HepG2 (cell line): ENCODE results near the gene MIA. TPM values are rescaled to one million over a fixed set of nuclear protein-coding genes. Genes with fewer than 3 reads are reported as not detected.

Source experiments
- ATAC-seq: fragments of 200-7000 bp; cut with Tn5 transposase; 3 replicates; pipeline ENCODE4 v1.9.1; 2020; ENCODE audit warnings: mild to moderate bottlenecking, moderate library complexity
- Bru-seq: library from RNA; stranded (reverse); fragments of 400-500 nt; gene quantifications from one replicate; lab custom pipeline; 2021; lab: Mats Ljungman, UMichigan
- BruChase-seq, 2 experiments: library from RNA; stranded (reverse); fragments of 400-500 nt; gene quantifications; one replicate each; lab custom pipeline; 2021; lab: Mats Ljungman, UMichigan
- BruUV-seq: library from RNA; stranded (reverse); fragments of 400-500 nt; replicated peaks from 2 replicates; lab custom pipeline; 2021; lab: Mats Ljungman, UMichigan
- CTCF ChIA-PET: fragments of 300-600 bp; formaldehyde crosslinking; extraction: SDS; loops from one replicate; lab custom pipeline; 2021; ENCODE audit warnings: low total read pairs, inconsistent platforms, low intra/inter-chr PET ratio; lab: Yijun Ruan, JAX
- POLR2A ChIA-PET: fragments of 350-600 bp; sonication (Branson Sonifier 250); formaldehyde crosslinking; loops from one replicate; lab custom pipeline; 2020; ENCODE audit warnings: antibody characterized with exemption, inconsistent platforms; lab: Yijun Ruan, JAX
- DNase-seq: peaks from one replicate; pipeline ENCODE4 v3.0.0-alpha.2; 2015; ENCODE audit warnings: low spot score
- FAIRE-seq: peaks from 3 replicates; lab custom pipeline; 2011; peaks lifted over from hg19 to GRCh38; lab: Jason Lieb, UNC
- H2AFZ ChIP-seq: one replicate; pipeline ENCODE4 v1.6.1; 2011; ENCODE audit warnings: low read length, inconsistent platforms
- H3K27ac ChIP-seq: fragments of 300-600 bp; 3 replicates; pipeline ENCODE4 v1.8.0; 2011; ENCODE audit warnings: mixed run types, mild to moderate bottlenecking, mixed read lengths, low read length, inconsistent platforms; ENCODE audit not compliant: insufficient read depth; ENCODE audit errors: extremely low read length
- H3K27me3 ChIP-seq, 2 experiments: fragments of 200-600 bp in 1 of 2; 2 replicates in 1 of 2; 3 replicates in 1 of 2; pipeline versions ENCODE4 v1.6.0 to v1.8.0; 2011; ENCODE audit warnings: low read length in 2 of 2, mild to moderate bottlenecking in 2 of 2, moderate library complexity in 2 of 2, inconsistent platforms in 1 of 2; ENCODE audit not compliant: insufficient read depth in 2 of 2, control insufficient read depth in 1 of 2
- H3K36me3 ChIP-seq, 2 experiments: fragments of 200-600 bp in 1 of 2; replicated peaks in 1 of 2; 2 replicates in 1 of 2; 3 replicates in 1 of 2; pipeline versions ENCODE4 v1.5.1 to v1.8.0; 2011; ENCODE audit warnings: low read length in 2 of 2, inconsistent platforms in 1 of 2; ENCODE audit not compliant: insufficient read depth in 2 of 2, control insufficient read depth in 1 of 2
- H3K4me1 ChIP-seq: 2 replicates; pipeline ENCODE4 v1.5.1; 2012; ENCODE audit warnings: low read length, inconsistent platforms; ENCODE audit not compliant: insufficient read depth
- H3K4me2 ChIP-seq: 2 replicates; pipeline ENCODE4 v1.6.0; 2011; ENCODE audit warnings: low read depth, low read length, inconsistent platforms
- H3K4me3 ChIP-seq, 3 experiments: fragments of 200-600 bp in 1 of 3; sonication (generic), shearing (Covaris generic) in 1 of 3; replicated peaks in 1 of 3; 2 replicates each; pipeline ENCODE4 v1.5.1; 2011 to 2016; ENCODE audit warnings: low read length in 3 of 3, inconsistent platforms in 2 of 3, low read depth in 2 of 3, mild to moderate bottlenecking in 2 of 3, control low read depth in 1 of 3, mixed read lengths in 1 of 3; ENCODE audit not compliant: insufficient read depth in 1 of 3
- H3K79me2 ChIP-seq: one replicate; pipeline ENCODE4 v1.6.1; 2011; ENCODE audit warnings: low read length, inconsistent platforms; ENCODE audit not compliant: insufficient read depth
- H3K9ac ChIP-seq: 2 replicates; pipeline ENCODE4 v1.6.0; 2011; ENCODE audit warnings: mild to moderate bottlenecking, low read depth, low read length, inconsistent platforms; ENCODE audit not compliant: insufficient read depth
- H3K9me3 ChIP-seq: 2 replicates; pipeline ENCODE4 v1.5.1; 2012; ENCODE audit warnings: mild to moderate bottlenecking, low read length
- H4K20me1 ChIP-seq: 2 replicates; pipeline ENCODE4 v1.6.0; 2011; ENCODE audit warnings: inconsistent platforms, mild to moderate bottlenecking, low read length, moderate library complexity; ENCODE audit not compliant: insufficient read depth
- MEF2D ChIP-seq: sonication (generic); formaldehyde crosslinking; IDR thresholded peaks from 2 replicates; pipeline ENCODE4 v1.5.1; 2020; ENCODE audit warnings: mild to moderate bottlenecking, missing genetic modification reagents
- ZNF629 ChIP-seq: sonication (generic); formaldehyde crosslinking; conservative IDR thresholded peaks from 2 replicates; pipeline ENCODE4 v1.5.0; 2020; ENCODE audit warnings: missing genetic modification reagents
- ZNF784 ChIP-seq: sonication (generic); formaldehyde crosslinking; IDR thresholded peaks from 2 replicates; pipeline ENCODE4 v1.5.1; 2020; ENCODE audit warnings: missing genetic modification reagents, mild to moderate bottlenecking, borderline replicate concordance
- WGBS: methylation state at CpG from one replicate; pipeline ENCODE4 v1.1.6; 2017; ENCODE audit warnings: low lambda C conversion rate; 5-methylcytosine and 5-hydroxymethylcytosine counted together
- in situ Hi-C: cut with HindIII; loops from 2 replicates; pipeline ENCODE4 v1.10.0; 2017; ENCODE audit warnings: low pct_unique_long_range_greater_than_20kb; ENCODE audit not compliant: extremely low pct_ligation_motif_present
- intact Hi-C: fragments of 100-400 bp; cut with micrococcal nuclease; formaldehyde crosslinking; loops from one replicate; pipeline ENCODE4 v1.10.0; 2022; ENCODE audit not compliant: unreplicated experiment
- long read RNA-seq, 2 experiments: library from RNA in 1 of 2; library from polyadenylated mRNA in 1 of 2; stranded (forward) in 1 of 2; unstranded in 1 of 2; transcript quantifications; one replicate each; pipeline ENCODE4 v2.0.0, GENCODE V29; 2019 to 2022
- polyA minus RNA-seq, 3 experiments: library from RNA; depleted of rRNA, polyadenylated mRNA; stranded (reverse); fragments of >200 nt; gene quantifications; 2 replicates each; pipeline ENCODE4 v1.2.3, GENCODE V29; 2011; ENCODE audit warnings: low replicate concordance in 1 of 3
- polyA plus RNA-seq, 8 experiments: library from polyadenylated mRNA; depleted of rRNA in 3 of 8; stranded (reverse) in 7 of 8; unstranded in 1 of 8; fragments of >200 nt; fragmentation: Illumina TruSeq in 4 of 8; extraction: Trizol in 4 of 8; gene quantifications; 2 replicates each; pipeline versions ENCODE4 v1.2.1 to v1.2.3, GENCODE V29; 2011 to 2016; ENCODE audit warnings: low read depth in 4 of 8, missing spikeins in 1 of 8, mixed read lengths in 1 of 8; ENCODE audit not compliant: insufficient read depth in 1 of 8
- total RNA-seq, 5 experiments: library from RNA; depleted of rRNA; stranded (reverse); fragments of >200 nt; fragmentation: Illumina TruSeq; extraction: Trizol; gene quantifications; 2 replicates each; pipeline ENCODE4 v1.2.3, GENCODE V29; 2016; ENCODE audit warnings: low read depth in 1 of 5

MIA gene
- total RNA-seq (2016; rRNA removed; fragmentation: Illumina TruSeq; extraction: Trizol) (not detected in 2 replicates), polyA plus RNA-seq (2011; rRNA removed) (0.61 and 2.5 TPM in 2 replicates), polyA minus RNA-seq (2011; rRNA and poly(A)+ RNA removed; ENCODE audit: low replicate concordance) (1.6 TPM in 1 of 2 replicates, not detected in the other), Bru-seq, nascent RNA (percentile 42 among the genes with signal in this experiment), BruChase-seq, experiment 1, labeled RNA remaining after a 6-hour chase (percentile 64 among the genes with signal in this experiment), BruChase-seq, experiment 2, labeled RNA remaining after a 2-hour chase (percentile 53 among the genes with signal in this experiment)
- not detected in 2 replicates for total RNA-seq (2016; cell fraction: cytosol; rRNA removed; fragmentation: Illumina TruSeq; extraction: Trizol; ENCODE audit: low read depth)
- not detected in 2 replicates for total RNA-seq (2016; cell fraction: insoluble cytoplasmic fraction; rRNA removed; fragmentation: Illumina TruSeq; extraction: Trizol)
- total RNA-seq (2016; cell fraction: membrane; rRNA removed; fragmentation: Illumina TruSeq; extraction: Trizol) = not detected in 2 replicates
- not detected in 2 replicates for total RNA-seq (2016; cell fraction: nucleus; rRNA removed; fragmentation: Illumina TruSeq; extraction: Trizol)
- polyA plus RNA-seq (2011; cell fraction: cytosol; rRNA removed) = 0.25 TPM in 1 of 2 replicates, not detected in the other
- 1.1 and 5.8 TPM in 2 replicates for polyA plus RNA-seq (2011; cell fraction: nucleus; rRNA removed)
- polyA plus RNA-seq (2012) = 1.5 and 1.6 TPM in 2 replicates
- not detected in 2 replicates for polyA plus RNA-seq (2016; cell fraction: cytosol; fragmentation: Illumina TruSeq; extraction: Trizol; ENCODE audit: low read depth)
- polyA plus RNA-seq (2016; cell fraction: insoluble cytoplasmic fraction; fragmentation: Illumina TruSeq; extraction: Trizol; ENCODE audit: low read depth) = not detected in 2 replicates
- not detected in 2 replicates for polyA plus RNA-seq (2016; cell fraction: membrane; fragmentation: Illumina TruSeq; extraction: Trizol; ENCODE audit: low read depth)
- not detected in 2 replicates for polyA plus RNA-seq (2016; cell fraction: nucleus; fragmentation: Illumina TruSeq; extraction: Trizol; ENCODE audit: insufficient read depth, low read depth)
- not detected in 2 replicates for polyA minus RNA-seq (2011; cell fraction: cytosol; rRNA and poly(A)+ RNA removed)
- 1.7 and 4.5 TPM in 2 replicates for polyA minus RNA-seq (2011; cell fraction: nucleus; rRNA and poly(A)+ RNA removed)
- long read RNA-seq, experiment 1 = 0 reads
- long read RNA-seq, experiment 2 = 0 reads

- no peaks in the 10 kb centered on the region for H3K79me2 ChIP-seq
- H2AFZ ChIP-seq = no peak within 1 kb of the TSS
- peaks cover 40% of the 10 kb centered on the region for H3K4me1 ChIP-seq
- no peaks in the 10 kb centered on the region for H4K20me1 ChIP-seq
- H3K27ac ChIP-seq = no peak within 1 kb of the TSS
- no peaks in the 10 kb centered on the region; a peak in 1 of 5 replicates for H3K27me3 ChIP-seq
- FAIRE-seq (no peak), DNase-seq (no peak), ATAC-seq (no peak)
- no TSS peak for BruUV-seq
- no peak within 1 kb of the TSS for H3K4me2 ChIP-seq
- WGBS = 61% methylated on average over 7 of the region's 9 CpGs
- TF ChIP-seq ZNF784 = no peak
- peak; percentile 48; the same call in 1 of the 2 replicates for TF ChIP-seq ZNF629
- TF ChIP-seq MEF2D = no peak
- in situ Hi-C loops = no loop called here
- H3K9me3 ChIP-seq = no peaks in the 10 kb centered on the region
- CTCF ChIA-PET = no interaction called here
- intact Hi-C loops = no loop called here
- no peak within 1 kb of the TSS for H3K9ac ChIP-seq
- POLR2A ChIA-PET = interaction anchor here (1.4 kb wide), 1 partner anchor 25 kb away, joined by 4 read pairs; the partner anchor contains the start of genes ACTMAP and SNRPA
- H3K36me3 ChIP-seq = no peaks in the 10 kb centered on the region
- no peak within 1 kb of the TSS for H3K4me3 ChIP-seq
Measured at GRCh38 chr19:40774916-40775631, at the start of gene MIA. TSS of gene MIA (plus strand) at chr19:40775521. CDS start at chr19:40775543, 22 bp downstream.
